Kidney (tissue), 14 donors: ENCODE results near the gene CNOT3. TPM values are rescaled to one million over a fixed set of nuclear protein-coding genes. Genes with fewer than 3 reads are reported as not detected.
"Not testable (repeated sequence)": the region's sequence is repeated elsewhere in the genome, so short reads cannot be mapped to it uniquely, and the experiment has no call there.

ENCODE experiments used
- DNase-seq, 5 donors: peaks; one replicate each; pipeline ENCODE4 v3.0.0-alpha.2; 2013 to 2020
- FAIRE-seq: peaks from 2 replicates; lab custom pipeline; 2012; peaks lifted over from hg19 to GRCh38; lab: Jason Lieb, UNC
- H3K27ac ChIP-seq, 2 donors: one replicate each; pipeline ENCODE4 v1.7.0; 2013; ENCODE audit warnings: low read depth in 2 of 2, low read length in 2 of 2, inconsistent platforms in 1 of 2
- H3K27me3 ChIP-seq: one replicate; pipeline ENCODE4 v1.7.1; 2013; ENCODE audit warnings: low read length, inconsistent platforms; ENCODE audit not compliant: control insufficient read depth, insufficient read depth
- H3K36me3 ChIP-seq, 3 donors: one replicate each; pipeline versions ENCODE4 v1.7.0 to v1.7.1; 2013; ENCODE audit warnings: low read length in 3 of 3, control low read depth in 1 of 3, inconsistent platforms in 1 of 3; ENCODE audit not compliant: insufficient read depth in 3 of 3, control insufficient read depth in 2 of 3
- H3K4me1 ChIP-seq, 3 donors: one replicate each; pipeline versions ENCODE4 v1.7.0 to v1.7.1; 2013; ENCODE audit warnings: low read length in 3 of 3, inconsistent platforms in 1 of 3, low read depth in 1 of 3; ENCODE audit not compliant: control insufficient read depth in 2 of 3, insufficient read depth in 2 of 3
- H3K4me3 ChIP-seq, 3 donors: one replicate each; pipeline versions ENCODE4 v1.7.0 to v1.8.1; 2013; ENCODE audit warnings: low read length in 3 of 3, control low read depth in 1 of 3, inconsistent platforms in 1 of 3
- H3K9ac ChIP-seq, 3 donors: one replicate each; pipeline versions ENCODE4 v1.7.0 to v1.7.1; 2013; ENCODE audit warnings: low read length in 3 of 3, control low read depth in 1 of 3, inconsistent platforms in 1 of 3
- H3K9me3 ChIP-seq, 3 donors: one replicate each; pipeline versions ENCODE4 v1.7.0 to v1.7.1; 2013; ENCODE audit warnings: low read length in 3 of 3, control low read depth in 1 of 3, inconsistent platforms in 1 of 3; ENCODE audit not compliant: control insufficient read depth in 2 of 3, insufficient read depth in 1 of 3
- intact Hi-C: fragments of 100-400 bp; cut with DNase I; formaldehyde crosslinking; loops from one replicate; pipeline ENCODE4 v1.11.1; 2022
- polyA plus RNA-seq: library from polyadenylated mRNA; stranded (reverse); fragments of 350-450 nt; fragmentation: Illumina TruSeq; extraction: RNeasy Lipid Tissue Mini Kit (QIAGEN cat#74804); gene quantifications from one replicate; pipeline ENCODE4 v1.2.3, GENCODE V29; 2014; ENCODE audit warnings: low read depth, low replicate concordance; ENCODE audit not compliant: insufficient read depth
- total RNA-seq: library from RNA; stranded (reverse); fragmentation: NEBNext Ultra II Directional; extraction: Animal tissue kit (Norgen Biotek cat#: 25700); gene quantifications from one replicate; pipeline ENCODE4 v1.2.1, GENCODE V29; 2021
- TF ChIP-seq, protein P1 (sequence below): IDR thresholded peaks from 3 replicates; pipeline ENCODE4 v1.5.1; 2012; ENCODE audit warnings: mild to moderate bottlenecking, moderate library complexity, borderline replicate concordance; ENCODE audit not compliant: insufficient read depth; ENCODE audit errors: extremely low read depth
- donor health status: control.
- donor health status: control.
- donor health status: control.
- donor health status: control.
- donor health status: control.
- donor health status: DM: yes; HTN: yes; CAD: no.
- donor health status: Normal renal cell carcinoma (clear cell type).

The CNOT3 gene
- total and polyA plus RNA-seq, 2 donors from 2014 or later, result 30.8 to 38.1 TPM

DNA sequence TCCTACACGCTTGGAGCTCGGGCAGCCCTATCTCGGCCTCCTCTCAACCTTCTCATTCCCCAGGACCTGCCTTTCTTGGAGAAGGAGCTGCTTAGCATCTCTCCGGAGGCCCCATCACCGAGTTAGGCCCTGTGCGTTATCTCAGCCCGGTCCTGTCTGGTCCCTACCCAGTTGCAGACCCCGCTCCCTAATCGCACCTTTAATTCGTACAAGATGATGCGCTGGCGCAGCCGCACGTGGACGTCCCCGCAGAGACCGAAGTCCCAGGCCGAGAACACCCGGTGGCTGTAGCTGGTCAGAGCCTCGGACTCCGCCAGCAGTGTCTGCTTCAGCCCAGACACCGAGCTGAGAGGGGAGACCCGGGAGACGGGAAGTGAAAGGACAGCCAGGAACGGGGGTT, 27.7 kb downstream of the CNOT3 start:
- TF ChIP-seq, protein P1, sequence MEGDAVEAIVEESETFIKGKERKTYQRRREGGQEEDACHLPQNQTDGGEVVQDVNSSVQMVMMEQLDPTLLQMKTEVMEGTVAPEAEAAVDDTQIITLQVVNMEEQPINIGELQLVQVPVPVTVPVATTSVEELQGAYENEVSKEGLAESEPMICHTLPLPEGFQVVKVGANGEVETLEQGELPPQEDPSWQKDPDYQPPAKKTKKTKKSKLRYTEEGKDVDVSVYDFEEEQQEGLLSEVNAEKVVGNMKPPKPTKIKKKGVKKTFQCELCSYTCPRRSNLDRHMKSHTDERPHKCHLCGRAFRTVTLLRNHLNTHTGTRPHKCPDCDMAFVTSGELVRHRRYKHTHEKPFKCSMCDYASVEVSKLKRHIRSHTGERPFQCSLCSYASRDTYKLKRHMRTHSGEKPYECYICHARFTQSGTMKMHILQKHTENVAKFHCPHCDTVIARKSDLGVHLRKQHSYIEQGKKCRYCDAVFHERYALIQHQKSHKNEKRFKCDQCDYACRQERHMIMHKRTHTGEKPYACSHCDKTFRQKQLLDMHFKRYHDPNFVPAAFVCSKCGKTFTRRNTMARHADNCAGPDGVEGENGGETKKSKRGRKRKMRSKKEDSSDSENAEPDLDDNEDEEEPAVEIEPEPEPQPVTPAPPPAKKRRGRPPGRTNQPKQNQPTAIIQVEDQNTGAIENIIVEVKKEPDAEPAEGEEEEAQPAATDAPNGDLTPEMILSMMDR, result no peak
- Histone ChIP-seq H3K4me3 (no peak overlapping the region), H3K9ac (no peak overlapping the region), H3K9me3 (no peaks in the 10 kb centered on the region), H3K27ac (no peak overlapping the region), H3K36me3 (no peaks in the 10 kb centered on the region), H3K4me1 (peaks cover 0 to 15% (median 5%) of the 10 kb centered on the region in 3 donors), H3K27me3 (no peaks in the 10 kb centered on the region)
- intact Hi-C loops, result no loop called here
- DNase-seq, result peak in 1 of 5 donors; percentile 74
- no peak for FAIRE-seq

- Histone ChIP-seq H3K9me3 (no peaks in the 10 kb centered on the region), H3K4me3 (no peak overlapping the region), H3K4me1 (peaks cover 0 to 3% (median 0%) of the 10 kb centered on the region in 3 donors), H3K27me3 (no peaks in the 10 kb centered on the region), H3K36me3 (no peaks in the 10 kb centered on the region), H3K9ac (no peak overlapping the region), H3K27ac (no peak overlapping the region)
- TF ChIP-seq, protein P1, result peak; percentile 87
- intact Hi-C loops, result no loop called here
- FAIRE-seq (no peak), DNase-seq (peak; percentile 93 to 96 (median 94))
Measured at GRCh38 chr19:54168174-54168917, 30.8 kb downstream of the CNOT3 start.

DNA sequence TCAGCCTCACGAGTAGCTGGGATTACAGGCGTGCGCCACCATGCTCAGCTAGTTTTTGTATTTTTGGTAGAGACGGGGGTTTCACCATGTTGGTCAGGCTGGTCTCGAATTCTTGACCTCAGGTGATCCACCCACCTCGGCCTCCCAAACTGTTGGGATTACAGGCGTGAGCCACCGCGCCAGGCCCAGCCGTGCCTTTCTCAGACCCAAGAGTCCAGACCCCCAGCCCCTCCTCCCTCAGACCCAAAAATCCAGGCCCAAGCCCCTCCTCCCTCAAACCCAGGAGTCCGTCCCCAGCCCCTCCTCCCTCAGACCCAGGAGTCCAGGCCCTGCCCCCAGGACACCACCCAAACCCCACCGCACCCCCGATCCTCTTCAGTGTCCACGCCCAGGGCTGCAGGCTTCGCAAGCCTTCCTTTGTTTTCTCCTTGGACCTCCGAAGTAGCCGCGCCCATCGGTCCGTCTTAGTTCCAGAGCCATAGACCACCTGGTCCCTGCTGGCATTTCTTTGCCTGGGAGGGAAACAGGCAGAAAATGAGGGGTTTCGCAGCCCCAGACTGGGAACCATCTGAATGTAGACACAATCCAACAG, 31.7 kb downstream of the CNOT3 start:
- FAIRE-seq, result no peak

DNA sequence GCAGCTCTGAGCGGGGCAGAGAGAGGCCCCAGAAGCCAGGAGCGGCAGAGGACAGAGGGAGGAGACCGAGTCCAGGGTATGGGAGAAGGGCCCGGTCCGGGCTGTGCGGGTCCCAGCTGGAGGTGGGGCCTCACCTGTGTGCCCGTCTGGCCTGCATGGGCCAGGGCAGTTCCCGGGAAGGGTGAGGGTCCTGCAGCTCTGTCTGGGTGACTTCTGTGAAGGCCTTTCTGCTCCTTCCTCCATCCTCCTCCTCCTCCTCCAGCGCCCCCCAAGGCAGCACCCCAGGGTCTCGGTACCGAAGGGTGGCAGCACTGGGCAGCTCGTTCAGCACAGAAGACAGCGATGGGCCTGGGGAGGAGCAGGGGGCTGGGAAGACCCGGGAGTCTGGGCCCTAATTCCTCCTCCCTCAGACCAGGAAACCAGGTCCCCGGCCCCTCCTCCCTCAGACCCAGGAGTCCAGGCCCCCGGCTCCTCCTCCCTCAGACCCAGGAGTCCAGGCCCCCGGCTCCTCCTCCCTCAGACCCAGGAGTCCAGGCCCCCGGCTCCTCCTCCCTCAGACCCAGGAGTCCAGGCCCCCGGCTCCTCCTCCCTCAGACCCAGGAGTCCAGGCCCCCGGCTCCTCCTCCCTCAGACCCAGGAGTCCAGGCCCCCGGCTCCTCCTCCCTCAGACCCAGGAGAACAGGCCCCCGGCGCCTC, 34.3 kb downstream of the CNOT3 start:
- not testable (repeated sequence) for H3K27ac ChIP-seq, H3K36me3 ChIP-seq, FAIRE-seq, H3K27me3 ChIP-seq, H3K9me3 ChIP-seq, H3K9ac ChIP-seq, H3K4me1 ChIP-seq, H3K4me3 ChIP-seq
- intact Hi-C loops, result loop anchor here (10.0 kb wide), 1 partner anchor 63 kb away; no protein-coding TSS in a partner anchor
- DNase-seq, result peak in 1 of 5 donors; percentile 76

More for the DNA sequence above, 31.7 kb downstream of the CNOT3 start:
- no peaks in the 10 kb centered on the region for H3K36me3 ChIP-seq
- no peak overlapping the region for H3K27ac ChIP-seq
- H3K9me3 ChIP-seq, result no peaks in the 10 kb centered on the region
- H3K9ac ChIP-seq, result no peak overlapping the region
- no peak overlapping the region for H3K4me3 ChIP-seq
- peaks cover 0 to 3% (median 0%) of the 10 kb centered on the region in 3 donors for H3K4me1 ChIP-seq
- intact Hi-C loops, result no loop called here
- TF ChIP-seq, protein P1, result no peak
- DNase-seq, result peak in 2 of 5 donors; percentile 67 to 71
- H3K27me3 ChIP-seq, result no peaks in the 10 kb centered on the region
